ENCODE data around the gene CHN2. TPM values are rescaled to one million over a fixed set of nuclear protein-coding genes. Genes with fewer than 3 reads are reported as not detected.
A peak's percentile ranks its signal among the peaks of the same experiment; 100 is the strongest.

CHN2 gene
- total RNA-seq, 1 donor from 2014 or later = 8.0 TPM

- Mint-ChIP-seq H3K27ac (no peak overlapping the region), H3K9me3 (no peaks in the 10 kb centered on the region), H3K4me1 (peaks cover 24% of the 10 kb centered on the region), H3K27me3 (ENCODE audit: low read depth) (peaks cover 26% of the 10 kb centered on the region), H3K36me3 (no peaks in the 10 kb centered on the region), H3K4me3 (peak overlapping the region; percentile 61)
- TF ChIP-seq CTCF (IDR thresholded peaks at IDR 0.05; ENCODE audit: unreplicated experiment) = peak; percentile 77
- DNase-seq (ENCODE audit: low spot score in 2 of 2, unreplicated experiment in 2 of 2) = peak; percentile 46 to 79
Observed at GRCh38 chr7:29189743-29190201, 4.8 kb upstream of the CHN2 start.

DNA sequence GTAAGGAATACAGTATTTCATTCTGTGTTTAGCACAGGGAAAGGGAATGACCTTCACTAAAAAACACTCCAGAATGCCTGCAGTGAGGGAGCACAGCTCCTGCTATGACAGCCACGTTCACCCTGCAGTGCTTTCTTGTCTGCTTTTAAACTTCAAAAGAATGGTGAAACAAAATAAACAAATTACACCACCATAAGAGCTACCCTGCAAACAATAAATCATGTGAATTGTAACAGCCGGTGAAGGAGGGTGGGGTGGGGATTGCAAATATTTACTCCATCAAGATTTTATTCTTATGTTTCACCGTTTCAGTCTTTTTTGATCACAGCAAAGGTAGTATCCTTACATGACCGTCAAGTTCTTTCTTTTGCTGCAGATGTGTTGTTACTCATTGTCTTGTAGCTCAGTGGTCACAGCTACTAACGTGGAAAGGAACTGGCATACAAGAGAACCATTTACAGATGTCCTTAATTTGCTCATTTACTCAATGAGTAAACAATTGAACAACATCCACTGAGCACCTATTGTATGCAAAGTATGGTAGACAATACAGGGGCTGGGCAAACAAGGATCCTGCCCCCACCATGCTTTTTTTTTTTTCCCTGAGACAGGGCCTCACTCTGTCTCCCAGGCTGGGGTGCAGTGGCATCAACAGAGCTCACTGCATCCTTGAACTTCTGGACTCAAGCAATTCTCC, 4.1 kb upstream of the CHN2 start:
- no peaks in the 10 kb centered on the region for H3K9me3 Mint-ChIP-seq
- H3K4me1 Mint-ChIP-seq = peaks cover 26% of the 10 kb centered on the region
- no peaks in the 10 kb centered on the region for H3K36me3 Mint-ChIP-seq
- peak overlapping the region; percentile 61 for H3K4me3 Mint-ChIP-seq
- no peak for TF ChIP-seq CTCF (IDR thresholded peaks at IDR 0.05; ENCODE audit: unreplicated experiment)
- H3K27me3 Mint-ChIP-seq (ENCODE audit: low read depth) = peaks cover 28% of the 10 kb centered on the region
- H3K27ac Mint-ChIP-seq = peak overlapping the region; percentile 78
- no peak for DNase-seq (ENCODE audit: low spot score in 2 of 2, unreplicated experiment in 2 of 2)

DNA sequence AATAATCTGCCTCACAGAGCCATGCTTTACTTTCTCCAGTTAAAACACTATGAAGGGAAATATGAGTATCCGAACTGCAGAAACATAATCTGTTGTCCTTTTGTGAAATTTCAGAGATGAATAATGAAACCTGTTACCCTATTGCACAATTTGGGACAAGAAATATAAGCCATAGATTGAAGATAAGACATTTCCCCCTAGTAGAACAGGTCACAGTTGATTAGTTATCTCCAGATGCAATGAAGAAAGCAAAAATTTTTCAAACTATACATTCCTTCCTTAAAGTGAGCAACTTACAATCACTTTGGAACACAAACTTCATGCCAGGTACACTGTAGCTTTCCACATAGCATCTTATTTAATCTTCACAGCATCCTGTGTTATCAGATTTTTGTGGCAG, 2.3 kb upstream of the CHN2 start:
- no peak for TF ChIP-seq CTCF (IDR thresholded peaks at IDR 0.05; ENCODE audit: unreplicated experiment)
- no peak for DNase-seq (ENCODE audit: low spot score in 2 of 2, unreplicated experiment in 2 of 2)
- Mint-ChIP-seq H3K36me3 (no peaks in the 10 kb centered on the region), H3K27me3 (ENCODE audit: low read depth) (peaks cover 46% of the 10 kb centered on the region), H3K9me3 (no peaks in the 10 kb centered on the region), H3K4me1 (peaks cover 29% of the 10 kb centered on the region), H3K27ac (no peak overlapping the region), H3K4me3 (no peak overlapping the region)

- Mint-ChIP-seq H3K27me3 (ENCODE audit: low read depth) (peaks cover 51% of the 10 kb centered on the region), H3K4me1 (peaks cover 29% of the 10 kb centered on the region), H3K4me3 (peak overlapping the region; percentile 11), H3K27ac (no peak overlapping the region), H3K36me3 (no peaks in the 10 kb centered on the region), H3K9me3 (no peaks in the 10 kb centered on the region)
- no peak for DNase-seq (ENCODE audit: low spot score in 2 of 2, unreplicated experiment in 2 of 2)
- no peak for TF ChIP-seq CTCF (IDR thresholded peaks at IDR 0.05; ENCODE audit: unreplicated experiment)
Observed at GRCh38 chr7:29192811-29193210, 1.8 kb upstream of the CHN2 start.

DNA sequence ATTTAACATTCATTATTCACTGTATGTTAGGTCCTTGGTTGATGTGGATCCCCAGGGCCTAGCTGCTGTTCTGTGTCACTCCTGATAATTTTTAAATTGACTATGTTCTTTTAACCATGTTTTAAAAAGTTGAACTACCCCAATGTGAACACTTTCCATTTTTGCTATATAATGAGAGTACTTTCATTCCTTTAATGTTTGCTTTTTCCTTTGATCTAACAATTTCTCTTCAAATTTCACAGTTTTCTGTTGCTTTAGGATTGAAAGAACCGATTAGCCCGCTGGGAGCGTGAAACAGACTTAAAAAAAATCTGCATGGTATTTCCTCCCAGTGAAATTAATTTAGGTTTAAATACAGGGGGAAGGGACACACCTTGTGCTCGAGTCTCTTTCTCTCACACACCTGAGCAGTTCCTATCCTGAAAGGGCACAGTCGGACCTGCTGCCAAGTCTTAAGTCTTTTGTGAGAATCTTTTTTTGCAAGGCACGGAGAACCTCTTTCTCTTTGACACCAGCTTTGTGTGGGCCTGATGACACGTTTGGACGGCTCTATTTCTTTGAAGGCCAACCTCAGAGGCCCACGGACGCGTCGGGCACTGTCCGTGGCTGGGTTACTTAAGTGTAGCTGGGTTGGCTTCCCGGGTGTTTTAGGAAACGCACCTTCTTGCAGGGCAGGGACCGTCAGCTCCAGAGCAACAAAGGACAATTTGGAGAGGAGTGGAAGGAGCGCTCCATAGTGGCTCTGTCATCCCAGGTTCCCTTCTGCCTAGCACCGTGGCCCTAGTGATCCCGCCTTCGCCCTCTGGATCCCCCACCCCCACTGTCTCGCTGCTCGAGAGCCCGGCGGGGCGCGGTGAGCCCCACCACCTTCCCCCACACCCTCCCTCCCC, 1.0 kb upstream of the CHN2 start:
- Mint-ChIP-seq H3K27ac (no peak overlapping the region), H3K27me3 (ENCODE audit: low read depth) (peaks cover 53% of the 10 kb centered on the region), H3K36me3 (no peaks in the 10 kb centered on the region), H3K4me1 (peaks cover 29% of the 10 kb centered on the region), H3K9me3 (no peaks in the 10 kb centered on the region), H3K4me3 (peak overlapping the region; percentile 68)
- no peak for DNase-seq (ENCODE audit: low spot score in 2 of 2, unreplicated experiment in 2 of 2)
- no peak for TF ChIP-seq CTCF (IDR thresholded peaks at IDR 0.05; ENCODE audit: unreplicated experiment)
